Osteoblast (primary cell): Measurements from ENCODE around the gene MMP11. TPM values are rescaled to one million over a fixed set of nuclear protein-coding genes. Genes with fewer than 3 reads are reported as not detected.

ENCODE experiments used
- DNase-seq: peaks from one replicate; pipeline ENCODE4 v3.0.0; 2011; ENCODE audit warnings: low spot score, mixed read lengths; ENCODE audit not compliant: insufficient read length; ENCODE audit errors: missing footprints
- H2AFZ ChIP-seq: 2 replicates; pipeline ENCODE4 v1.6.0; 2011; ENCODE audit warnings: mild to moderate bottlenecking, low read length
- H3K27ac ChIP-seq: 2 replicates; pipeline ENCODE4 v1.5.1; 2011; ENCODE audit warnings: mild to moderate bottlenecking, low read depth, low read length, moderate library complexity
- H3K27me3 ChIP-seq: 2 replicates; pipeline ENCODE4 v1.6.0; 2012; ENCODE audit warnings: mild to moderate bottlenecking, control low read depth, inconsistent platforms, low read length, moderate library complexity; ENCODE audit not compliant: insufficient read depth
- H3K36me3 ChIP-seq: 2 replicates; pipeline ENCODE4 v1.5.1; 2011; ENCODE audit warnings: mild to moderate bottlenecking, low read length, control low read depth, moderate library complexity; ENCODE audit not compliant: insufficient read depth
- H3K4me1 ChIP-seq: 2 replicates; pipeline ENCODE4 v1.5.1; 2011; ENCODE audit warnings: mild to moderate bottlenecking, low read length, control low read depth, moderate library complexity; ENCODE audit not compliant: insufficient read depth
- H3K4me2 ChIP-seq: 2 replicates; pipeline ENCODE4 v1.6.0; 2011; ENCODE audit warnings: mild to moderate bottlenecking, low read length; ENCODE audit not compliant: insufficient read depth
- H3K4me3 ChIP-seq: fragments of 200-600 bp; sonication (generic); 3 replicates; pipeline ENCODE4 v1.5.1; 2012; ENCODE audit warnings: mild to moderate bottlenecking, low read length, inconsistent platforms; ENCODE audit not compliant: insufficient read depth
- H3K79me2 ChIP-seq: 2 replicates; pipeline ENCODE4 v1.6.0; 2012; ENCODE audit warnings: mild to moderate bottlenecking, low read length, control low read depth, inconsistent platforms; ENCODE audit not compliant: insufficient read depth
- H3K9me3 ChIP-seq: 2 replicates; pipeline ENCODE4 v1.5.1; 2011; ENCODE audit warnings: low read depth, low read length, control low read depth
- H4K20me1 ChIP-seq: 2 replicates; pipeline ENCODE4 v1.6.0; 2012; ENCODE audit warnings: mild to moderate bottlenecking, low read length, control low read depth; ENCODE audit not compliant: insufficient read depth
- total RNA-seq: library from RNA; depleted of rRNA; stranded (reverse); fragments of >200 nt; gene quantifications from 2 replicates; pipeline ENCODE4 v1.2.3, GENCODE V29; 2012
- TF ChIP-seq, protein P1 (sequence below): IDR thresholded peaks from 2 replicates; pipeline ENCODE4 v1.5.1; 2011; ENCODE audit warnings: mild to moderate bottlenecking, low read depth, low read length, moderate library complexity; ENCODE audit errors: extremely low read depth

MMP11 gene
- total RNA-seq, 1 donor: 23.5 TPM

DNA sequence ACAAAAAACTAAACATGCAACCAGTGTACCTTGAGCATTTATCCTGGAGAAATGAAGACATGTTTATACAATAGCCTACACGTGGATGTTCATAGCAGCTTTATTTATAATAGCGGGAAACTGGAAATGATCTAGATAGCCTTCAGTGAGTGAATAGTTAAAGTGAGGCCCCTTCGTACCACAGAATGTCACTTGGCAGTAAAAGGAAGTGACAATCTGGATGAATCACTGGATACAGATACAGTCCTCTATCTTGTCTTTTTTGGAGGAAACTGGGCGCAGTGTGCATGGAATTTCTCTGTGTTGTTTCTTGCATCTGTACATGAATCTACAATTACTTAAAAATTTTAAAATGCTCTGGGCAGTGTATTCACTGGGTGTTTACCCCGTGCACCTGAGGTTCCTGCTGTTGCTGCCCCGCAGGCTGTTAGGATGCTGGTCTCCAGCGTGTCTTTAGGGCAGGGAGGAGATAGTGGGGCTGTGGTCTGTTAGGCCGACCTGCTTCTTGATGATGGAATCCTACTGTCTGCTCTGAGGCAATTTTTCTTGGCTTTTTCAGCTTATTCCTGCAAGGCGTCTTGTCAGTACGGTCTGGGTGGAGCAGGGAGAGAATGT, 43.0 kb downstream of the MMP11 start:
- Histone ChIP-seq H3K79me2 (no peaks in the 10 kb centered on the region), H3K4me3 (no peak overlapping the region), H2AFZ (no peak overlapping the region), H3K36me3 (peaks cover 66% of the 10 kb centered on the region), H4K20me1 (peaks cover 3% of the 10 kb centered on the region), H3K27me3 (no peaks in the 10 kb centered on the region), H3K9me3 (no peaks in the 10 kb centered on the region), H3K27ac (no peak overlapping the region), H3K4me2 (no peak overlapping the region), H3K4me1 (no peaks in the 10 kb centered on the region)
- TF ChIP-seq, protein P1, sequence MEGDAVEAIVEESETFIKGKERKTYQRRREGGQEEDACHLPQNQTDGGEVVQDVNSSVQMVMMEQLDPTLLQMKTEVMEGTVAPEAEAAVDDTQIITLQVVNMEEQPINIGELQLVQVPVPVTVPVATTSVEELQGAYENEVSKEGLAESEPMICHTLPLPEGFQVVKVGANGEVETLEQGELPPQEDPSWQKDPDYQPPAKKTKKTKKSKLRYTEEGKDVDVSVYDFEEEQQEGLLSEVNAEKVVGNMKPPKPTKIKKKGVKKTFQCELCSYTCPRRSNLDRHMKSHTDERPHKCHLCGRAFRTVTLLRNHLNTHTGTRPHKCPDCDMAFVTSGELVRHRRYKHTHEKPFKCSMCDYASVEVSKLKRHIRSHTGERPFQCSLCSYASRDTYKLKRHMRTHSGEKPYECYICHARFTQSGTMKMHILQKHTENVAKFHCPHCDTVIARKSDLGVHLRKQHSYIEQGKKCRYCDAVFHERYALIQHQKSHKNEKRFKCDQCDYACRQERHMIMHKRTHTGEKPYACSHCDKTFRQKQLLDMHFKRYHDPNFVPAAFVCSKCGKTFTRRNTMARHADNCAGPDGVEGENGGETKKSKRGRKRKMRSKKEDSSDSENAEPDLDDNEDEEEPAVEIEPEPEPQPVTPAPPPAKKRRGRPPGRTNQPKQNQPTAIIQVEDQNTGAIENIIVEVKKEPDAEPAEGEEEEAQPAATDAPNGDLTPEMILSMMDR: no peak
- no peak for DNase-seq

DNA sequence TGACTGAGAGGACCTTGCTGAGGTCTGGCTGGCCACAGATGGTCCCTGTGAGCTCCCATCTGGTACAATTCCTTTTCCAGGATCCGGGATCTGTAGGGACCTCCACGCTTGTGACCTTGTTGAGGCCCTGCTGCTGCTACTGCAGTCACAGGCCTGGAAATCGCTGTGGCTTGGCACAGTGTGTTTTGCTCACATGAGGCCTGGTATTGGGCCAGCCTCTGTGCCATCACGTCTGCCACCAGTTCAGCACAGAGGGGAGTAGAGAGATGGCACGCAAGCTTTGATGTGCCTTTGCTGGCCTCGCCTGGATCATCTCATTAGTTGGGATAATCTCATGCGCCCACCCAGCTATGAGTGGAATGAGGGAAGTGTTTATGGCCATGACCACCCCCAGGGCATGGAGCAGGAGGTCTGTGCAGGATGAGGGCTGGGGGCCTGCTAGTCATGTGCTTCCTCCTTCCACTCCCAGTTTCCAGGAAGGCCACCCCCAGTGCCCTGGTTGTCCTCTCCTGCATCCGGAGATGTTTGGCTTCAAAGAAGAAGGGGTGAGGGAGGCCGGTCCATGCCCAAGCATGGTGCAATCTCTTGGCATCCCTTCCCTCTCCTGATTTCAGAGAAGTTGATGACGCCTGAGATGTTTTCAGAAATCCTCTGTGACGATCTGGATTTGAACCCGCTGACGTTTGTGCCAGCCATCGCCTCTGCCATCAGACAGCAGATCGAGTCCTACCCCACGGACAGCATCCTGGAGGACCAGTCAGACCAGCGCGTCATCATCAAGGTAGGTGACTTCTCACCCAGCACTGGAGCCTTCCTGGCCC, 43.7 kb downstream of the MMP11 start:
- Histone ChIP-seq H3K27me3 (no peaks in the 10 kb centered on the region), H3K4me3 (no peak overlapping the region), H3K27ac (no peak overlapping the region), H2AFZ (no peak overlapping the region), H4K20me1 (peaks cover 6% of the 10 kb centered on the region), H3K79me2 (no peaks in the 10 kb centered on the region), H3K36me3 (peaks cover 65% of the 10 kb centered on the region), H3K4me2 (no peak overlapping the region), H3K4me1 (no peaks in the 10 kb centered on the region), H3K9me3 (no peaks in the 10 kb centered on the region)
- DNase-seq: no peak
- TF ChIP-seq, protein P1: no peak

DNA sequence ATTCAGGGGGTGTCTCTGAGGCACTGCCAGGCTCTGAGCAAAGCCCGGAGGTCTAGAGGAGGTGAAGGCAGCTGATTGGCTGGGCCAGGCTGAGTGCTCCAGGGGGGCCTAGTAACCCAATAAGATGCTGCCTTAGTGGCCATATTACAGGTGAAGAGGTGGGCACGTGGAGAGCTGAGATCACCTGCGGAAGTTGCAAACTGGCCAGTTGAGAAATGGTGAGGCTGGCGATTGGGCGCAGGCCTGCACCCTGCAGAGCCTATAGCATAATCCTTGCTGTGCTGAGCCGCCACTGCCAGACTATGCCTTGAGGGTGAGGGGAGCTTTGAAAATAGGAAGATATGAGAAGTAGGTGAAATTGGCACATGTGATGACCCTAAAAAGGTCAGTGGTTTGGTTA, 44.5 kb downstream of the MMP11 start:
- Histone ChIP-seq H3K4me2 (no peak overlapping the region), H4K20me1 (peaks cover 6% of the 10 kb centered on the region), H3K4me3 (no peak overlapping the region), H3K4me1 (no peaks in the 10 kb centered on the region), H3K79me2 (no peaks in the 10 kb centered on the region), H3K27ac (no peak overlapping the region), H3K27me3 (no peaks in the 10 kb centered on the region), H2AFZ (no peak overlapping the region), H3K9me3 (no peaks in the 10 kb centered on the region), H3K36me3 (peaks cover 57% of the 10 kb centered on the region)
- TF ChIP-seq, protein P1: no peak
- no peak for DNase-seq

DNA sequence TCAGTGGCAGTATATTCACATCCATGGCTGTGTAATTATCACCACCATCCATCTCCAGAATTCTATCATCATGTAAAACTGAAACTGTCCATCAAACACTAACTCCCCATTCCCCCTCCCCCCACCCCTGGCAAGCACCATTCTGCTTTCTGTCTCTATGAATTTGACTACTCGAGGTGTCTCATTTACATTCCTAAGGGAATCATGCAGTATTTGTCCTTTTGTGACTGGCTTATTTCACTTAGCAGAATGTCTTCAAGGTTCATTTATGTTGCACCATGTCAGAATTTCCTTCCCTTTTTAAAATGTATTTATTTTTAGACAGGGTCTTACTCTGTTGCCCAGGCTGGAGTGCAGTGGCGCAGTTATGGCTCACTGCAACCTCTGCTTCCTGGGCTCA, 45.9 kb downstream of the MMP11 start:
- no peak overlapping the region for H3K4me3 ChIP-seq
- H4K20me1 ChIP-seq: peaks cover 6% of the 10 kb centered on the region
- H3K27me3 ChIP-seq: no peaks in the 10 kb centered on the region
- H3K36me3 ChIP-seq: peaks cover 51% of the 10 kb centered on the region
- no peak for DNase-seq
- no peaks in the 10 kb centered on the region for H3K79me2 ChIP-seq
- TF ChIP-seq, protein P1: no peak
- H3K4me1 ChIP-seq: peaks cover 12% of the 10 kb centered on the region
- no peaks in the 10 kb centered on the region for H3K9me3 ChIP-seq
- H2AFZ ChIP-seq: no peak overlapping the region
- no peak overlapping the region for H3K27ac ChIP-seq
- H3K4me2 ChIP-seq: no peak overlapping the region
